DMS53 treated with DMSO at 0.1 percent for 48 hours (cell line): ENCODE data around the gene TRERF1.

Experiments used
- DNase-seq: peaks from one replicate; lab custom pipeline; 2025; ENCODE audit not compliant: unreplicated experiment; lab: John Stamatoyannopoulos, UW

Gene TRERF1

GRCh38 chr6:42400061-42400760 lies 51.5 kb downstream of the TRERF1 start:
- DNase-seq, result no peak

- no peak for DNase-seq
Observed at GRCh38 chr6:42396720-42397119, 55.0 kb downstream of the TRERF1 start.

GRCh38 chr6:42394881-42395620 lies 56.7 kb downstream of the TRERF1 start:
- no peak for DNase-seq

- no peak for DNase-seq
Observed at GRCh38 chr6:42394151-42394550, 57.6 kb downstream of the TRERF1 start.

- DNase-seq, result no peak
Observed at GRCh38 chr6:42393339-42393738, 58.4 kb downstream of the TRERF1 start.

GRCh38 chr6:42392833-42393232 lies 58.9 kb downstream of the TRERF1 start:
- DNase-seq, result no peak

- DNase-seq, result no peak
Observed at GRCh38 chr6:42391441-42391840, 60.3 kb downstream of the TRERF1 start.

- no peak for DNase-seq
Observed at GRCh38 chr6:42390228-42390934, 61.3 kb downstream of the TRERF1 start.

GRCh38 chr6:42389736-42390135 lies 62.0 kb downstream of the TRERF1 start:
- no peak for DNase-seq

GRCh38 chr6:42388046-42388445 lies 63.7 kb downstream of the TRERF1 start:
- no peak for DNase-seq

- DNase-seq, result no peak
Observed at GRCh38 chr6:42387336-42387735, 64.4 kb downstream of the TRERF1 start.

- no peak for DNase-seq
Observed at GRCh38 chr6:42385339-42385738, 66.4 kb downstream of the TRERF1 start.

- DNase-seq, result no peak
Observed at GRCh38 chr6:42383421-42384205, 68.1 kb downstream of the TRERF1 start.

- DNase-seq, result no peak
Observed at GRCh38 chr6:42381850-42382249, 69.9 kb downstream of the TRERF1 start.

GRCh38 chr6:42380228-42380979 lies 71.3 kb downstream of the TRERF1 start:
- no peak for DNase-seq

- DNase-seq, result no peak
Observed at GRCh38 chr6:42378536-42378935, 73.2 kb downstream of the TRERF1 start.

- no peak for DNase-seq
Observed at GRCh38 chr6:42378125-42378524, 73.6 kb downstream of the TRERF1 start.

GRCh38 chr6:42375007-42375635 lies 76.6 kb downstream of the TRERF1 start:
- no peak for DNase-seq

- no peak for DNase-seq
Observed at GRCh38 chr6:42374018-42374669, 77.6 kb downstream of the TRERF1 start.

GRCh38 chr6:42372699-42373098 lies 79.0 kb downstream of the TRERF1 start:
- DNase-seq, result no peak
